PC-3 (cell line): ENCODE measurements around the gene DBP.

Source experiments
- EZH2 ChIP-seq: fragments of 300-600 bp; sonication (generic); IDR thresholded peaks from one replicate; pipeline ENCODE4 v1.6.1; 2017; ENCODE audit warnings: antibody characterized with exemption, mild to moderate bottlenecking, low read length; ENCODE audit not compliant: unreplicated experiment
- EZH2phosphoT487 ChIP-seq: fragments of 300-600 bp; sonication (generic); IDR thresholded peaks from 2 replicates; pipeline ENCODE4 v1.6.1; 2018; ENCODE audit warnings: mild to moderate bottlenecking, antibody characterized with exemption, low read length, borderline replicate concordance
- TF ChIP-seq, protein P1 (sequence below): fragments of 300-600 bp; sonication (generic); conservative IDR thresholded peaks from 2 replicates; pipeline ENCODE4 v1.5.1; 2017; ENCODE audit warnings: antibody characterized with exemption, low read depth, mild to moderate bottlenecking, low read length

DNA sequence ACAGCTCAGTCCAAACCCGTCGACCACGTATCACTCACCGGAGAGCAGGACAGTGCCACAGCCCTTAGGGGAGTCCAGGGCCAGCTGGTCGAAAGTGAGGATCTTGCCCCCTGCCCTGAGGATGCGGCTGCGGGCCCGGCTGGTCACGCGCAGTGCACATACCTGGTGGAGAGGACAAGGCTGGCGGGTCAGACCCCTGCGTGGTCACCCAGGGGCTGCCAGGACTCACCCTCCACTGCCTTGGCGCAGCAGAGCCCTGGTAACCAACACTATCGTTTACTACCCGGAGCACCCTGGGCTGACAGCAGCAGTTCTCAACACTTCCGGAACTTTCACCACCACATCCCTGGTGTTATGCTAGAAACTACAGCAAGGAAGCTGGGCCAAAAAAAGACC lies 21.1 kb downstream of the DBP start:
- TF ChIP-seq EZH2 (no peak), EZH2phosphoT487 (no peak)
- TF ChIP-seq, protein P1, sequence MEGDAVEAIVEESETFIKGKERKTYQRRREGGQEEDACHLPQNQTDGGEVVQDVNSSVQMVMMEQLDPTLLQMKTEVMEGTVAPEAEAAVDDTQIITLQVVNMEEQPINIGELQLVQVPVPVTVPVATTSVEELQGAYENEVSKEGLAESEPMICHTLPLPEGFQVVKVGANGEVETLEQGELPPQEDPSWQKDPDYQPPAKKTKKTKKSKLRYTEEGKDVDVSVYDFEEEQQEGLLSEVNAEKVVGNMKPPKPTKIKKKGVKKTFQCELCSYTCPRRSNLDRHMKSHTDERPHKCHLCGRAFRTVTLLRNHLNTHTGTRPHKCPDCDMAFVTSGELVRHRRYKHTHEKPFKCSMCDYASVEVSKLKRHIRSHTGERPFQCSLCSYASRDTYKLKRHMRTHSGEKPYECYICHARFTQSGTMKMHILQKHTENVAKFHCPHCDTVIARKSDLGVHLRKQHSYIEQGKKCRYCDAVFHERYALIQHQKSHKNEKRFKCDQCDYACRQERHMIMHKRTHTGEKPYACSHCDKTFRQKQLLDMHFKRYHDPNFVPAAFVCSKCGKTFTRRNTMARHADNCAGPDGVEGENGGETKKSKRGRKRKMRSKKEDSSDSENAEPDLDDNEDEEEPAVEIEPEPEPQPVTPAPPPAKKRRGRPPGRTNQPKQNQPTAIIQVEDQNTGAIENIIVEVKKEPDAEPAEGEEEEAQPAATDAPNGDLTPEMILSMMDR = no peak
